K562 (cell line): ENCODE data around the gene LRRC47. TPM values are rescaled to one million over a fixed set of nuclear protein-coding genes. Genes with fewer than 3 reads are reported as not detected.
A peak's percentile ranks its signal among the peaks of the same experiment; 100 is the strongest.

Source experiments
- ATF6 ChIP-seq: sonication (generic); formaldehyde crosslinking; IDR thresholded peaks from 2 replicates; pipeline ENCODE4 v1.4.0; 2020; ENCODE audit warnings: mild to moderate bottlenecking, missing genetic modification reagents
- BRD9 ChIP-seq: fragments of 450-650 bp; IDR thresholded peaks from 2 replicates; pipeline ENCODE4 v1.6.1; 2018; ENCODE audit warnings: low read depth; ENCODE audit not compliant: partially characterized antibody
- CBFA2T3 ChIP-seq: fragments of 450-650 bp; IDR thresholded peaks from 2 replicates; pipeline ENCODE4 v1.6.1; 2017
- EGR1 ChIP-seq: fragments of 450-650 bp; conservative IDR thresholded peaks from 2 replicates; pipeline ENCODE4 v1.6.1; 2017; ENCODE audit warnings: mild to moderate bottlenecking
- ETV5 ChIP-seq: sonication (generic); formaldehyde crosslinking; IDR thresholded peaks from 2 replicates; pipeline ENCODE4 v1.4.0; 2020; ENCODE audit warnings: low read depth, mild to moderate bottlenecking, missing genetic modification reagents
- GATAD2B ChIP-seq: fragments of 450-650 bp; IDR thresholded peaks from 2 replicates; pipeline ENCODE4 v1.6.1; 2017; ENCODE audit warnings: mild to moderate bottlenecking, borderline replicate concordance
- HDAC6 ChIP-seq: IDR thresholded peaks from 2 replicates; pipeline ENCODE4 v1.6.1; 2012; ENCODE audit warnings: low read depth, mild to moderate bottlenecking, control low read depth, inconsistent platforms, low read length, moderate library complexity
- KDM5B ChIP-seq: fragments of 200-600 bp; sonication (generic); IDR thresholded peaks from 2 replicates; pipeline ENCODE4 v1.6.1; 2012; ENCODE audit warnings: low read depth, mild to moderate bottlenecking, moderate library complexity, low read length, control low read depth, inconsistent platforms; ENCODE audit not compliant: insufficient replicate concordance
- KLF13 ChIP-seq: fragments of 450-650 bp; IDR thresholded peaks from 2 replicates; pipeline ENCODE4 v1.6.1; 2016; ENCODE audit warnings: missing genetic modification characterization, low read depth, mild to moderate bottlenecking, missing compliant biosample characterization, moderate library complexity, borderline replicate concordance
- MAX ChIP-seq: sonication (generic); formaldehyde crosslinking; IDR thresholded peaks from 2 replicates; pipeline ENCODE4 v1.9.0; 2022; ENCODE audit warnings: mild to moderate bottlenecking, missing genetic modification reagents
- MAZ ChIP-seq, 2 experiments: fragments of 450-650 bp in 1 of 2; sonication (generic) in 1 of 2; formaldehyde crosslinking; IDR thresholded peaks in 1 of 2; conservative IDR thresholded peaks in 1 of 2; 2 replicates each; pipeline versions ENCODE4 v1.4.0 to v1.5.0; 2020; ENCODE audit warnings: mild to moderate bottlenecking in 1 of 2, missing genetic modification reagents in 1 of 2
- MCM3 ChIP-seq: fragments of 450-650 bp; IDR thresholded peaks from 2 replicates; pipeline ENCODE4 v1.6.1; 2016
- MXD1 ChIP-seq: fragments of 250-450 bp; sonication (Bioruptor Pico); IDR thresholded peaks from 2 replicates; pipeline ENCODE4 v1.8.0; 2021; ENCODE audit warnings: borderline replicate concordance, mild to moderate bottlenecking, moderate library complexity; ENCODE audit not compliant: poor library complexity, severe bottlenecking
- SP1 ChIP-seq: sonication (generic); formaldehyde crosslinking; IDR thresholded peaks from 2 replicates; pipeline ENCODE4 v1.8.1; 2022; ENCODE audit warnings: mild to moderate bottlenecking, missing genetic modification reagents
- U2AF1 ChIP-seq: fragments of 200-400 bp; formaldehyde crosslinking; optimal IDR thresholded peaks from 2 replicates; pipeline ENCODE3; 2017; ENCODE audit warnings: mild to moderate bottlenecking, low read depth, low read length, moderate library complexity
- USF1 ChIP-seq: sonication (generic); formaldehyde crosslinking; IDR thresholded peaks from 2 replicates; pipeline ENCODE4 v1.9.0; 2022; ENCODE audit warnings: mild to moderate bottlenecking, missing genetic modification reagents
- VEZF1 ChIP-seq: fragments of 200-800 bp; sonication (Bioruptor generic); IDR thresholded peaks from 2 replicates; pipeline ENCODE4 v1.6.1; 2017; ENCODE audit warnings: missing genetic modification characterization, missing compliant biosample characterization
- ZNF511 ChIP-seq: sonication (generic); formaldehyde crosslinking; IDR thresholded peaks from 2 replicates; pipeline ENCODE4 v1.8.0; 2022; ENCODE audit warnings: mild to moderate bottlenecking, missing genetic modification reagents
- ZNF512 ChIP-seq: IDR thresholded peaks from 2 replicates; pipeline ENCODE4 v1.6.1; 2016; ENCODE audit warnings: missing genetic modification characterization, missing compliant biosample characterization
- polyA plus RNA-seq, 8 experiments: library from polyadenylated mRNA; depleted of rRNA in 4 of 8; stranded (reverse) in 5 of 8; unstranded in 3 of 8; fragments of >200 nt; fragmentation: Nextera tagmentation in 2 of 8; fragmentation: Illumina TruSeq in 1 of 8; extraction: Ambion mirVana in 2 of 8; extraction: Trizol in 1 of 8; gene quantifications; 2 replicates each; pipeline versions ENCODE4 v1.2.1 to v1.2.3, GENCODE V29; 2011 to 2014; ENCODE audit warnings: inconsistent platforms in 1 of 8, missing spikeins in 1 of 8
- total RNA-seq, 7 experiments: library from RNA; depleted of rRNA in 6 of 7; stranded (reverse); fragments of >200 nt in 6 of 7; fragmentation: Illumina TruSeq in 2 of 7; extraction: Trizol in 2 of 7; gene quantifications; 2 replicates each; pipeline versions ENCODE4 v1.2.1 to v1.2.3, GENCODE V29; 2011 to 2021; ENCODE audit warnings: low replicate concordance in 1 of 7

Gene LRRC47
- total and polyA plus RNA-seq, 9 of the 15 experiments (the other 6 are each of a cell fraction or from before 2014, with no cell fraction given) = 4.6 to 68.0 (median 35.9) TPM

- TF ChIP-seq ATF6 (0 out of 2 replicates have a peak, but pooled peaks have one; percentile 42), U2AF1 (peak; percentile 51), VEZF1 (peak; percentile 80), MAZ (CRISPR knock-in tag; conservative IDR thresholded peaks at IDR 0.05 in 1 of 2, IDR thresholded peaks at IDR 0.05 in 1 of 2) (peak; percentile 25 to 51; a peak in 3 of 4 replicates), KLF13 (tag) (peak; percentile 95), EGR1 (peak; percentile 50; the same call in 1 of the 2 replicates), HDAC6 (no peak), MCM3 (no peak), BRD9 (no peak), USF1 (CRISPR knock-in tag) (peak; percentile 65), MXD1 (CRISPR knock-in tag) (peak; percentile 77), CBFA2T3 (peak; percentile 32), MAX (peak; percentile 90), SP1 (CRISPR knock-in tag) (0 out of 2 replicates have a peak, but pooled peaks have one; percentile 29), GATAD2B (peak; percentile 23), ZNF511 (CRISPR knock-in tag) (0 out of 2 replicates have a peak, but pooled peaks have one; percentile 25), ETV5 (peak; percentile 44; the same call in 1 of the 2 replicates), ZNF512 (tag) (no peak), KDM5B (peak; percentile 67)
Observed at GRCh38 chr1:3772027-3772714, 24.1 kb downstream of the LRRC47 start (continued).
